Colonic mucosa (tissue), 4 donors: ENCODE measurements around the gene KDM1A. TPM values are rescaled to one million over a fixed set of nuclear protein-coding genes. Genes with fewer than 3 reads are reported as not detected.

Source experiments
- DNase-seq: peaks from one replicate; pipeline ENCODE4 v3.0.0-alpha.2; 2020
- H3K27ac ChIP-seq: fragments of 200-600 bp; one replicate; pipeline ENCODE4 v1.8.0; 2021
- H3K27me3 ChIP-seq: fragments of 200-600 bp; one replicate; pipeline ENCODE4 v1.8.0; 2021
- H3K36me3 ChIP-seq: fragments of 200-600 bp; one replicate; pipeline ENCODE4 v1.8.0; 2021
- H3K4me1 ChIP-seq: fragments of 200-600 bp; one replicate; pipeline ENCODE4 v1.8.0; 2021; ENCODE audit warnings: mild to moderate bottlenecking
- H3K4me3 ChIP-seq: fragments of 200-600 bp; one replicate; pipeline ENCODE4 v1.8.0; 2021
- H3K9ac ChIP-seq, 2 donors: one replicate each; pipeline ENCODE4 v1.7.0; 2013; ENCODE audit warnings: control low read depth in 2 of 2, low read depth in 2 of 2, low read length in 2 of 2
- H3K9me3 ChIP-seq: fragments of 200-600 bp; one replicate; pipeline ENCODE4 v1.8.0; 2021
- intact Hi-C: fragments of 100-400 bp; cut with DNase I; formaldehyde crosslinking; loops from one replicate; pipeline ENCODE4 v1.14.1; 2022
- total RNA-seq, 2 donors: library from RNA; stranded (reverse); fragmentation: NEBNext Ultra II Directional in 1 of 2; extraction: Animal tissue kit (Norgen Biotek cat#: 25700) in 1 of 2; gene quantifications; one replicate each; pipeline ENCODE4 v1.2.1, GENCODE V29; 2021
- TF ChIP-seq, protein P1 (sequence below): fragments of 200-600 bp; IDR thresholded peaks from one replicate; pipeline ENCODE4 v1.8.0; 2022; ENCODE audit warnings: antibody characterized with exemption, mild to moderate bottlenecking
- donor health status: healthy.
- donor health status: DM: no; HTN: no; CAD: no.
- donor health status: DM: no; HTN: no; CAD: no.

Gene KDM1A
- total RNA-seq, 2 donors from 2014 or later = 59.2 to 72.6 TPM

DNA sequence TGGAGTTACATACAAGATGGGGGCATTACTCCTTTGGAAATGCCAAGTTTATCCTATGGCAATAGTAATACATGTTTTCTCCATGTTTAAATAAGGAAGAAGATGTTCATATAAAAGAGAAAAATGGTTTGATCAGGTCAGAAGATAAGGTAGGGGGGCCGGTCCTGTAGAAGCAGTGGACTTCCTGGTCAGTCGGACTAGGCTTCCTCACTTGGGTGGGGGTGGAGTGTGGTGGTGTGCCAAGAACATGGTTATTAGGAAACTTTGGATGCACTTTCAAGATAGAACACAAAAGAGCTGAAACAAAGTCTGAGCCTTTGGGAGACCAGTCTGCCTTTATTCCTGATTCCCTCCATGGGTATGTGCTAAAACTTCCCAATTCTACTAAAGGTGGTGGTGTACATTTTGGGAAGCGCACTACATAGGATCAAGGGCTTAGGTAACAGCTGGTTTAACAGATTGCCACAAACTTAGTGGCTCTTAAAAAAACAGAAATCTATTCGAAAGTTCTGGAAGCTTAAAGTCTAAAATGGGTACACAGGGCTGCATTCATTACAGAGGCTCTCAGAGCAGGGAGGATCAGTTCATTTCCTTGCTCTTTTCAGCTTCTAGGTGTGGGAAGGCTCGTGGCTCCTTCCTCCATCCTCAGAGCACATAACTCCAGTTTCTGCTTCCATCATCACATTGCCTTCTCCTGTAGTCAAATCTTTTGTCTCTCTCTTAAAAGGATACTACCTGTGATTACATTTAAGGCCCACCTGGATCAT lies 64.6 kb downstream of the KDM1A start:
- Histone ChIP-seq H3K36me3 (peaks cover 18% of the 10 kb centered on the region), H3K27ac (no peak overlapping the region), H3K4me3 (no peak overlapping the region)

DNA sequence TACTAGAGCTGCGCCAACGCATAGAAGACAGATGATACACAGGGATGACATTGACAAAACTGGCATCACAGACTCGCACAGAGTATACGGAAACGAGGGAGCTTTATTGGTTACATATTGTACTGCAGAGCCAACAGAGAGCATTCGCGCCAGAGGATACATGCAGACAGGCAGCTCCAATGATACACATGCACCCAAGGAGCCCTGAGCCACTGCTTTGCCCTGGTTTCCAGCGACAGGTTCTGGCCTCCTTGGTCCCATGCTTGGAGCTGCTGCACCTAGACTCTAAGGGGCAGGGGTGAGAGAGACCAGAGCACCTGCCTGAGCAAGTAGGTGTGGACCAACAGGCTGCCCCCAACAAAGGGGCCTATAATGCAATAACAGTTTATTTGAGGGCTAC lies 65.6 kb downstream of the KDM1A start:
- TF ChIP-seq, protein P1, sequence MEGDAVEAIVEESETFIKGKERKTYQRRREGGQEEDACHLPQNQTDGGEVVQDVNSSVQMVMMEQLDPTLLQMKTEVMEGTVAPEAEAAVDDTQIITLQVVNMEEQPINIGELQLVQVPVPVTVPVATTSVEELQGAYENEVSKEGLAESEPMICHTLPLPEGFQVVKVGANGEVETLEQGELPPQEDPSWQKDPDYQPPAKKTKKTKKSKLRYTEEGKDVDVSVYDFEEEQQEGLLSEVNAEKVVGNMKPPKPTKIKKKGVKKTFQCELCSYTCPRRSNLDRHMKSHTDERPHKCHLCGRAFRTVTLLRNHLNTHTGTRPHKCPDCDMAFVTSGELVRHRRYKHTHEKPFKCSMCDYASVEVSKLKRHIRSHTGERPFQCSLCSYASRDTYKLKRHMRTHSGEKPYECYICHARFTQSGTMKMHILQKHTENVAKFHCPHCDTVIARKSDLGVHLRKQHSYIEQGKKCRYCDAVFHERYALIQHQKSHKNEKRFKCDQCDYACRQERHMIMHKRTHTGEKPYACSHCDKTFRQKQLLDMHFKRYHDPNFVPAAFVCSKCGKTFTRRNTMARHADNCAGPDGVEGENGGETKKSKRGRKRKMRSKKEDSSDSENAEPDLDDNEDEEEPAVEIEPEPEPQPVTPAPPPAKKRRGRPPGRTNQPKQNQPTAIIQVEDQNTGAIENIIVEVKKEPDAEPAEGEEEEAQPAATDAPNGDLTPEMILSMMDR = no peak
- no peaks in the 10 kb centered on the region for H3K9me3 ChIP-seq
- H3K36me3 ChIP-seq = peaks cover 12% of the 10 kb centered on the region
- no peak overlapping the region for H3K9ac ChIP-seq
- no peaks in the 10 kb centered on the region for H3K4me1 ChIP-seq
- intact Hi-C loops = no loop called here
- H3K27ac ChIP-seq = no peak overlapping the region
- no peak overlapping the region for H3K4me3 ChIP-seq
- no peak for DNase-seq
- H3K27me3 ChIP-seq = no peaks in the 10 kb centered on the region

More for the DNA sequence above, 64.6 kb downstream of the KDM1A start:
- DNase-seq = no peak
- Histone ChIP-seq H3K9me3 (no peaks in the 10 kb centered on the region), H3K27me3 (no peaks in the 10 kb centered on the region), H3K9ac (no peak overlapping the region), H3K4me1 (no peaks in the 10 kb centered on the region)
- intact Hi-C loops = no loop called here
- TF ChIP-seq, protein P1 = no peak

DNA sequence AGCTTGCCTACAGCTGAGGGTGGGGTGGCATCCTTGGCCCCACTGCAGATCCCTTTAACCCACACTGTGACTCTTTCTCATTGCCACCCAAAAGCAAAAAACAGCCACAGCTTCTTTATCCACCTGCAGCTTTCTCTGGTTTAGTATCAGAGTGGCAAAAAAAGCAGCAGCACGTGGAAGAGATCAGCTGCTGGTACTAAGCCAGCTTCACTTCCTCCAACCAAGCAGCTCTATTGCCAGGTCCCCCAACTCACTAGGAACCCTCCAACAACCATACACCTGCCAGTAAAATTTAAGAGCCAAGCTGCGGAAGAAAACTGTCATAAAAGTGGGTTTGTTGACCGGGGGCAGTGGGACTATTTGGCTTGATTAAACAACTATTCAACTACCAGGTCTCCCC lies 66.4 kb downstream of the KDM1A start:
- Histone ChIP-seq H3K9ac (no peak overlapping the region), H3K4me3 (no peak overlapping the region), H3K36me3 (peaks cover 12% of the 10 kb centered on the region), H3K9me3 (no peaks in the 10 kb centered on the region), H3K27ac (no peak overlapping the region), H3K4me1 (no peaks in the 10 kb centered on the region), H3K27me3 (no peaks in the 10 kb centered on the region)
- DNase-seq = no peak
- TF ChIP-seq, protein P1 = no peak
- intact Hi-C loops = no loop called here

DNA sequence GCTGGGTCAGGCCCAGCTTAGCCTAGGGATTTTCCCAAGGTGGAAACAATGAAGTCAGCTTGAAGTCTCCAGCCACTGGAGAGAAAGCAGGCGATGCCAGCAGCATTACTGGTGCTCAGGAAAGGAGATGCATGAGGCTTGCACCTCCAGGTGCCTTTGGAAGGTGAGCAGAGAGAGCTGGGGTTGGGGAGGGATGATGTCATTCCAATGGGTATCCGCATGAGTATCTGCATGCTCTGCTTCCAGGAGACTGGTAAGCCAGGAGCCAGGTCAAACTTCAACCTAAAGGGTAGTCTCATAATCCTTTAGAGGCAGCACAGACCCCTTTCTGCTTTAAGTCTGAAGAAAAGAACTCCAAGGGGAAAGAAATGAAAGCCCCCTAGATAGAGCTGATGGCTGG lies 68.8 kb downstream of the KDM1A start:
- no peaks in the 10 kb centered on the region for H3K27me3 ChIP-seq
- no peaks in the 10 kb centered on the region for H3K4me1 ChIP-seq
- H3K9ac ChIP-seq = no peak overlapping the region
- no peaks in the 10 kb centered on the region for H3K9me3 ChIP-seq
- no peak overlapping the region for H3K27ac ChIP-seq
- peaks cover 12% of the 10 kb centered on the region for H3K36me3 ChIP-seq
- no peak overlapping the region for H3K4me3 ChIP-seq
- intact Hi-C loops = no loop called here
- TF ChIP-seq, protein P1 = no peak
- DNase-seq = no peak

DNA sequence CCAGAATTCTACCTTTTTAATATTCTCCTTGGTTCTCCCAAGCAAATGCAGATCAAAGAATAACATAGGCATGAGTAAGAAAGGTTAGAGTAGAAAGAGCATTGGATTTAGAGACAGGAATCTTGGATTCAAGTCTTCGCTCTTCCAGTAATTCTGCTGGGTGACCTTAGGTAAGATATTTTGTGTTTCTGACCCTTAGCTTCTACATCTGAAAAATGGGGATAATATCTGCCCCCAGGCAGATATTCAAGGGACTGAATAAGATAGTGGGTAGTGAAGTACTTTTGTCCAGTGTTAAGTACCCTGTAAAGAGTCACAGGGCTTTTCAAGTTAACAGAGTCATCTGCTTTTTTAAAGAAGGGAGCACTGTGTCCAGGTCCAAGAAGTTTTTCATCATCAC lies 70.8 kb downstream of the KDM1A start:
- TF ChIP-seq, protein P1 = no peak
- Histone ChIP-seq H3K27ac (no peak overlapping the region), H3K9ac (no peak overlapping the region), H3K36me3 (no peaks in the 10 kb centered on the region), H3K27me3 (no peaks in the 10 kb centered on the region), H3K9me3 (no peaks in the 10 kb centered on the region), H3K4me1 (no peaks in the 10 kb centered on the region), H3K4me3 (no peak overlapping the region)
- intact Hi-C loops = loop anchor here (10.0 kb wide), 2 partner anchors 115 to 185 kb away; partner anchors contain the start of gene LACTBL1
- no peak for DNase-seq
